HL-60/S4 treated with phorbol 12-myristate 13-acetate at 8.2 ng/mL for 4 days and 3 days (cell line): ENCODE results near the gene WFIKKN1.

ENCODE experiments used
- in situ Hi-C: fragments of 300-500 bp; cut with MboI; formaldehyde crosslinking; loops from 2 replicates; pipeline ENCODE4 v1.15.0; 2022; ENCODE audit warnings: low sequenced_read_pairs

The WFIKKN1 gene

GRCh38 chr16:636206-637080 lies 5.7 kb downstream of the WFIKKN1 start, which contains the start of gene METTL26:
METTL26 (minus strand) TSS chr16:636305; CDS start chr16:636290, 15 bp downstream.
- in situ Hi-C loops: no loop called here

DNA sequence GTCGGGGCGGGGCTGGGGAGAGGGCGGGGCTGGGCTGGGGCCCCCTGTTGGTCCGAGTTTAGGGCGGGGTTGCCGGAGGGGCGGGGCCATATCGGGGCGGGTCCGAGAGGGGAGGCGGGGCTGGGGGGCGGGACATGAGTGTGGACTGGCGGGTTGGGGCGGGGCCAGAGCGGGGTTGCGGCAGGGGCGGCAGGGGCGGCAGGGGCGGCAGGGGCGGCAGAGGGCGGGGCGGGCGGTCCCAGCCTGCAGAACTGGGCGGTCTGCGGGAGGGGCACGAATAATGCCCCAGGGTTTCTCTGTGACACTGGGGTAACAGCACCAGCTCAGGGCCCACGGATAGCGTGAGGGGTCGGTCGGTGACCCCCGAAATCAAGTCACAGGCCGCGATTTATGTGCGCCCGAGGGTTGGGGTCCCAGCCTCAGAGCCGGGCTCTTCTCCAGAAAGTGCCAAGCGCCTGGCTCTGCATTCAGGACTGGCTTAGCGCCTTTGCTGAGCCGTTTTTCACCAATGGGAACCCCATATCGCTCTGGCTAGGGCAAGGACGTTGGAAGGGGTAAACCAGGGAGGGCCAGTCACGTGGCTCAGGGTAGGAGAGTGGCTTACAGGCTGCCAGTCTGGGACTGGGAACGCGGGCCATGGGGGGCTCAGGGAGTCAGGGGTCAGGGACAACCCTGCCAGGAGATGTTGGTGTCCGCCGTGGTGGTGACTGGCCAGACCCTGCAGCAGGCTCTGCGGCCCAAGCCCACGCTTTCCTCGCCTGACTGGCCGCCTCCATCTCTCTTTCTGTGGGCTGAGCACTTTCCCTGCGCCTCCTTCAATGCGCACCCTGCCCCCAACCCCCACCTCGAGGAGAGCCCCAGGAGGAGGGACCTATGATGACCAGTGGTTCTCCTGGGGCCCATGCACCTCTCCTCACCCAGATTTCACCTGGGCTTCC lies 6.6 kb downstream of the WFIKKN1 start:
- in situ Hi-C loops: no loop called here

DNA sequence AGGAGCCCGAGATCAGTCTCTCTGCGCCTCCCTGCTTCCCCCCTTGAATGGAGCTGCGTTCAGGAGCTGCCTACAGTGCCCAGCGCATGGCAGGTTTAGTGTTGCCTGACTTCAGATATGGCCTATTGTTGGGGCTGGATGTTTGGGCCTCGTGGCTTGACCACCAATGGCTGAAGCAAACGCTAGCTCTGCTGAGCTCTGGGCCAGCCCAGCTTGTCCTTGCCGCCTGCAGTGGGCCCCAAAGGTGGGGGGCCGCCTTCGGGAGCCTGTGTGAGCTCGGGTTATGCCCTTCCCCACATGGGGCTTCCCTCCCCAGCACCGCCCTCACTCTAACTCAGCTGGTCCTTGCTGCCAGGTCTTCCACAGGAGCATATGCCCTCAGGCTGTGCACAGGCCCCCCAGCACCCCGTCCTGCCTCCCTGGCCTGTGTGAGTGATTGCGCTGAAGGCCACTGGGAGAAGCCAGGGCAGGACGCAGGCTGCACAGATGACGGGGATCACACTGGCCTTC lies 7.3 kb downstream of the WFIKKN1 start:
- in situ Hi-C loops: no loop called here

DNA sequence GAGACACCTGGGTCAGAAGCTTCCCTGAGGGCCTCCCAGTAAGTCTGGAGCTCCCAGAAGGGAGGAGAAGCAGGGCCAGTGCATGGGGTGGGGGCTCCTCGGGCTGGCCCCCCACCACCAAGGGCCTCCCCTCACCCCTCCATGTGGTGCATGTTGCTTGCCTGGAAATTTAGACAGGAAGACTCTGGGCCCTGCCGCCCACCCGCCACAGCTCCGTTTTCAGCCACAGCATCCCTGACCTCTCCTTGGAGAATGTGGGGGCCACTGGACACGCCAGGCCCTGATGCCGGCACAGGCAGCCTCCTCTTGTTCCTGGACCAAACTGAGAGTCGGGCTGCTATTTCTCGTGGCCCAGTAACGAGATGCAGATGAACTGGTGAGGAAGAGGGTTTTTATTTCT lies 8.1 kb downstream of the WFIKKN1 start:
- in situ Hi-C loops: no loop called here

DNA sequence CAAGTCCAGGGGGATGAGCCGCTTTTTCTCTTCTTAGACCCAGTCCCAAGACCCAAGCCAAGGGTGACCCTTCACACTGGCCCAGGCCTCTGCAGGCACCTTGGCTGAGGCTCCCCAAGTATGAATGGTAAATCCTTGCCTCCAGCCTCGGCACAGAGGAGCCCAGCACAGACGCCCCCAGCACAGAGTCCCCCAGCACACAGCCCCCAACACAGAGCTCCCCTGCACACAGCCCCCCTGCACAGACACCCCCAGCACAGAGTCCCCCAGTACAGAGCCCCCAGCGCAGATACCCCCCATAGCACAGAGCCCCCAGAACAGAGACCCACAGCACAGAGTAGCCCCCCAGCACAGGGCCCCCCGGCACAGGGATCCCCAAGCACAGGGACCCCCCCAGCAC lies 9.8 kb downstream of the WFIKKN1 start:
- in situ Hi-C loops: no loop called here

DNA sequence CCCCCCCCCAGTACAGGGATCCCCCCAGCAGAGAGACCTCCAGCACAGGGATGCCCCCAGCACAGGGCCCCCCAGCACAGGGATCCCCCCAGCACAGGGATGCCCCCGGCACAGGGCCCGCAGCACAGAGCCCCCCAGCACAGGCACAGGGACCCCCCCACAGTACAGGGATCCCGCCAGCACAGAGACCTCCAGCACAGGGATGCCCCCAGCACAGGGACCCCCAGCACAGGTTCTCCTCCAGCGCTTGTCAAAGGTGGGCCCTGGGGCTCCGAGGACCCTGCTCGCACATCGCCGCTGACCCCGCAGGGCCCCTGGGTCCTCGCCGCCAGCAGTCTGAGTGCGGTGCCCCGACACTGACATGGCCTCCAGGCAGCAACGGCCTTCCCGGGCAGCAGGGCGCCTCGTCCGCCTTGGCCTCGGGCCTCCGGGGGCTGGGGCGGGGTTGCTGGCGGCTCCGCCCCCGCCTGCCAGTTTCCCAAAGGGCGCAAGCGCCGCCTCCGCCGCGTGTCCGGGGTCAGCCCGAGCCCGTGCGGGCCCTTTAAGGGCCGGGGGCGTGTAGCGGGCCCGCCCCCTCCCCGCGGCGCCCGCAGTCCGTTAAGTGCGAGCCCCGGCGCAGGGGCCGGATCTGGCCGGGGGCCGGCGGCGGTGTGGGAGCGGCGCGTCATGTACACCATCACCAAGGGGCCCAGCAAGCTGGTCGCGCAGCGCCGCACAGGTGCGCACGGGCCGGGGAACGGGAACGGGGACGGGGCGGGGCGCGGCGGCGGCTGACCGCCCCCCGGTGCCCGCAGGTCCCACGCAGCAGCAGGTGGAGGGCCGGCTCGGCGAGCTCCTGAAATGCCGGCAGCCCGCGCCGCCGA lies 10.8 kb downstream of the WFIKKN1 start, which contains the start of gene MCRIP2:
Gene MCRIP2 (plus strand): TSS at position 503 of the 863 bp plus-strand sequence. CDS start 164 bp downstream, at position 667.
- in situ Hi-C loops: no loop called here

DNA sequence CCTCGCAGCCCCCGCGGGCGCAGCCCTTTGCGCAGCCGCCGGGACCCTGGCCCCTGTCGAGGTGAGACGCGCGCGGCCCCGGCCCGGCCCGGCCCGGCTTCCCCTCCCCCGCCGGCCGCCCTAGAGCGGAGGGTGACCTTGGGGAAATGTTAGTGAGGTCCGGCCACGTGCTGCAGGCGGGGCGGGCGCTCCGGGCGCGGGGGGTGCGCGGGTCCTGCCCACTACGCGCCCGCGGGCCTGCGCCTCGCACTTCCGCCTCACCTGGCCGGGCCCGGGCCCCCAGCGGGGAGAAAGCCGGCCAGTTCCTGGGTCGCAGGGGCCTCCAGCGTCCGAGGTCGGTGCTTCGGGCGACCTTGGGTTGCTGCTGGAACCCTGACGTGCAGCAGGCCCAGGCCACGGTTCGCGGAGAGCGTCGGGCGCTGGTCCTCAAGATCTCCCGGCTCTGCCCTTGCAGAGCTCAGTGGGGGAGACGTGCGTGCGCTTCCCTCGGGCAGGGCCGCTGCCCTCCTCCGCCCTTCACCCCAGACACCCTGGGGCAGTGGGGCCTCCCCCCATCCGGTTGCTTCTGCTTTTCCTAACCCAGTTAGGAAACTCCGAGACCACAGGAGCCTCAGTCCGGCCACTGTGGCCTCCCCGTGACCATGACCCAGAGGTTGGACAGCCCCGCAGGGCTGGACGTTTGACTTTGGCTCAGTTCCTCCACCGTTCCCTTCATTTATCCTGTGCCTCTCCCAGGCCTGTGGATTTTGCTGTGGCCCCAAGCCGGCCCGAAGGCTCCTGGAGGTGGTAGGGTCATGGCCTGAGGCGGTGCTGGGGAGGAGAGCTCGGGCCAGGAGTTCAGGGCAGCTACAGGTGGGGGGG lies 11.6 kb downstream of the WFIKKN1 start:
- in situ Hi-C loops: no loop called here

DNA sequence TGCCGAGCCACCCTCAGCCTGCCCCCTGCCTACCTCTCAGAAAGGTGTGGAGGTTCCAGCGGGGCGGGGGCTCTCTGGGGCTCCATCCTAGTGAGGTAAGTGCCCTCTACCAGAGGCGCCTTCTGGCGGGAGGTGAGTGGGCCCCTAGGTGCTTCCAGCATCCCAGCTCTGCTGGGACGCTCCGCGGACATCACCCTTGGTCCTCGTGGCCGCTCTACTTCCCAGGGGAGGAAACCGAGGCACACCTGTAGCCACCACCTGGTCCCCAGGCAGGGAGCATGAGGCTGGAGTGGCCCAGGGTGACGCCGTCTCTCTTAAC lies 12.2 kb downstream of the WFIKKN1 start:
- in situ Hi-C loops: no loop called here

DNA sequence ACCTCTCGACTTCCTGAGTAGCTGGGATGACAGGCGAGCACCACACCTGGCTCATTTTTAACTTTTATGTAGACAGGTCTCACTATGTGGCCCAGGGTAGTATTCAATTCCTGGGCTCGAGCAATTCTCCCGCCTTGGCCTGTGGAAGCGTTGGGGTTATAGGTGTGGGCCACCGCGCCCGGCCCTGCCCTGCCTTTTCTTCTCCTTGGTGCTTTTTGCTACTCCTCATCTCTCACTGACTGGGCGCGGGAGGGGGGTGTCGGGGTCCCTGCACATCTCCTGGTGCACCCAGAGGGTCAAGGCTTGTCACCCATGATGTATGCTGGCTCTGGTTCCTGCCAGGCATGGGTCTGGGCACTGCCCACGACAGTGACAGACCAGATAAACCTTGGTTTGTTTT lies 13.8 kb downstream of the WFIKKN1 start:
- in situ Hi-C loops: no loop called here

GRCh38 chr16:645852-646678 lies 15.3 kb downstream of the WFIKKN1 start:
- in situ Hi-C loops: no loop called here

GRCh38 chr16:646679-647172 lies 15.9 kb downstream of the WFIKKN1 start:
- in situ Hi-C loops: no loop called here

GRCh38 chr16:647173-647902 lies 16.6 kb downstream of the WFIKKN1 start:
- in situ Hi-C loops: no loop called here

- in situ Hi-C loops: no loop called here
Observed at GRCh38 chr16:648071-648780, 17.4 kb downstream of the WFIKKN1 start.

- in situ Hi-C loops: no loop called here
Observed at GRCh38 chr16:648781-649589, 18.2 kb downstream of the WFIKKN1 start, which contains the start of gene WDR90. WDR90 (plus strand) TSS chr16:649365; CDS start chr16:649417, 52 bp downstream.

DNA sequence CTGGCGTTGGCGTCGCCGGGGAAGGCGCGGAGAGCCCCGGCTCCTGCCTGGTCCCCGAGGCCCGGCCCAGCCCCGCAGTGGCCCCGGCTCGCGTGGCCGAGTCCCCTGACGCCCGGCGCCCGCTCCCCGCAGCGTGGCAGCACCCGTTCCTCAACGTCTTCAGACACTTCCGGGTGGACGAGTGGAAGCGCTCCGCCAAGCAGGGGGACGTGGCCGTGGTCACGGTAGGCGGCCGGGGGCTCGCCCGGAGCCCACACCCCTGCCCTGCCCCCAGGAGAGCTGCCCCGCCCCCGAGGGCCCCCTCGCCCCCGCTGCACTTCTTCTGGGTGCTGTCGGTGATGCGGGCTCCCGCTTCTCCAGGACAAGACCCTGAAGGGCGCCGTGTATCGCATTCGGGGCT lies 18.8 kb downstream of the WFIKKN1 start:
- in situ Hi-C loops: no loop called here

DNA sequence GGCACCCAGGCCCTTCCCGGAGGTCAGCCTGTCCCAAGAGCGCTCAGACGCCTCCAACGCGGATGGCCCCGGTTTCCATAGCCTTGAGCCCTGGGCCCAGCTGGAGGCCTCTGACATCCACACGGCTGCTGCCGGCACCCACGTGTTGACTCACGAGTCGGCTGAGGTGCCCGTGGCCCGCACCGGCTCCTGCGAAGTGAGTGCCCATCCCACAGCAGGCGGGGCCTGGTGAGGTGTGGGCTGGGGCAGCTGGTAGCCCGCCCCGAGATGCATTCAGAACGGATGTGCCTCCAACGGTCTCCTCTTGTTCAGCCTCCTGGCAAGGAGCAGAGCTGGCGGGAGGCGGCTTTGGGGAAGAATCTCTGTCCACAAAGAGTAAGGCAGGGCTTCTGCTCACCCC lies 21.1 kb downstream of the WFIKKN1 start:
- in situ Hi-C loops: no loop called here
